ENCODE data around the gene KDM5B.
"Not testable (repeated sequence)": the region's sequence is repeated elsewhere in the genome, so short reads cannot be mapped to it uniquely, and the experiment has no call there.

KDM5B gene

DNA sequence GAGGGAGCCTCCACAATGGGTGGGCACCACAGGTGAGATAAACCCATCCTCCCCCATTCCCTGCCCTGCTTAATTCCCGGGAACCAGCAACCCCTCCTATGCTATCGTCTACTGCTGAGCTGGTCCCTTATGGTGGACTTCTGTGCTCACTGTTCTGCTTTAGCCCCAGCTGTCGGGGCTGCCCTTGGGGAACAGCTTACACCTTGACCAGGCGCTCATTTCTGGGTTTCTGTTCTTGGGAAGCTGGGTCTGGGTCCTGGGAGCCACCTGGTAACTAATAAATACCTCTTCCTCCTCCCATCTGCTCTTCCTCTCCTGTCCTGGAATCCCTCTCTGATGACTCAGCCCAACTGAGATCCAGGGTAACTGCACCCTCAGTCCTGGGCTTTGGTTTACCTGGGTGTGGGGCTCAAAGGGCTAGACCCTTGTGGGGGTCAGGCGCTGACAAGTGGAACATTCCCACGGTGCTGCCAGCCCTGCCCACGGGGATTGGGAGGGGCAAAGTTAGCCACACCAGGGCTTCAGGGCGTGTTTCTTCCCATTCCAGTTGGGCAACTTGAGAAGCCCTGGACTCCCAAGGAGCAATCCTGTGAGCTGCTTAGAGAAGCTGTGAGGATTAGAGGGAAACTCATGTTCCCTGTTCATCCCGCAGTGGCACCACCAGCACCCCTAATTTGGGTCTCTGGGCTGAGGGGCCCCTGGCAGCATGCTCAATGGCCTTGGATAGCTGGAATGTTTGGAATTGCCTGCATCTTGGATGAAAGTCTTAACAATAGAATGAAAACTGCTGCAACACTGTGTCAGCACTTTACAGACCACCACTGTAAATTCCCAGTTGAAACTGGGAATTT lies 4.2 kb upstream of the KDM5B start:
- no peak for DNase-seq (ENCODE audit: low spot score)

GRCh38 chr1:202811296-202812175 lies 3.3 kb upstream of the KDM5B start:
- DNase-seq (ENCODE audit: low spot score), result peak; percentile 33

- DNase-seq (ENCODE audit: low spot score), result peak; percentile 98
These were observed 2.5 kb upstream of the KDM5B start, which contains the start of gene PCAT6 for GRCh38 chr1:202810615-202811295. TSS of gene PCAT6 (plus strand) at chr1:202810954.

- DNase-seq (ENCODE audit: low spot score), result no peak
These were observed 2.0 kb upstream of the KDM5B start for GRCh38 chr1:202810193-202810614.

DNA sequence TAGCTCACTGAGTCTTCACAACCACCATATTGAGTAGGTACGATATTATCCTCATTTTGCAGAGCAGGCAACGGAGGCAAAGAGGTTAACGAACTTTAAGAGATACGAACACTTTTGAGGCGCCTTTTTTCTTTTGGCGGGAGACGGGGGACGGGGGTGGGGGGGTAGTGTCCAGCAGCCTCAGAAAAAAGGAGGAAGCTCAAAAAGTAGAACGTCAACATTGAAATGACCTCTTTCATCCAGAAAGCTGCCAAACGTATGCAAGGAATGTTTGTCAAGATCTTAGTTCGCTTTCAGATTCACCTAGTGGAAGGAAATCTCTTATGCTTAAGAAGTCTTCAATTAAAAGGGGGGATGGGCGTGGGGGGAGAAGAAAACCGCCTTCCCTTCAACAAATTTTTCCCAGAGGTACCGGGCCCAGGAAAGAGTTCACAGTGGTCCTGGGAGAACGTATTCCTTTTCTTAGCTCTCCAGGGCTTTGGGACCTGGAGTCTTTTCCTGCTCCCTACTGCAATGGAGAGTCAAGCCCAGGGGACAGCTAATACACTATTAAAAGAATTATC lies 1.5 kb upstream of the KDM5B start:
- no peak for DNase-seq (ENCODE audit: low spot score)

DNA sequence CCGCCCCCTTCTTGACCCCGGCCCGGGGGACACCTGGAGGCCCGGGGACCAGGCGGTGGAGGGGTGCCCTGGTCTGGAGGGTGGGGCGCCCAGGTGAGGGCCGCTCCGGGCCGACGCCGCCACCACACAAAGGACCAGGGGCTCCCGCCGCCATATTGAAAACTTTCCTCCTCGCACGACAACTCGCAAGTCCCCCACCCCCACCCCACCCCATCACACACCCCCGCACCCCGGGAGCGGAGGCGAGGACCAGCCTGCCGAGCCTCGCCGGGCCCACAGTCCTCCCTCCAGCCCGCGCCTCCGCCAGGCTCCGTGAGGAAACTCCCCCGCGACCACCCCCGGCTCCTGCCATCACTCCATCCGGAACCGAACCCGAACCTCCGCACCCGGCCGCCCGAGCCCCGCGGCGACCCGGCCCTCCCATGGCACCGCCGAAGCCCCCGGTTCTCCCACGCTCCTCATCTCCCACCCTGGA lies 733 bp downstream of the KDM5B start:
- peak; percentile 64 for DNase-seq (ENCODE audit: low spot score)

DNA sequence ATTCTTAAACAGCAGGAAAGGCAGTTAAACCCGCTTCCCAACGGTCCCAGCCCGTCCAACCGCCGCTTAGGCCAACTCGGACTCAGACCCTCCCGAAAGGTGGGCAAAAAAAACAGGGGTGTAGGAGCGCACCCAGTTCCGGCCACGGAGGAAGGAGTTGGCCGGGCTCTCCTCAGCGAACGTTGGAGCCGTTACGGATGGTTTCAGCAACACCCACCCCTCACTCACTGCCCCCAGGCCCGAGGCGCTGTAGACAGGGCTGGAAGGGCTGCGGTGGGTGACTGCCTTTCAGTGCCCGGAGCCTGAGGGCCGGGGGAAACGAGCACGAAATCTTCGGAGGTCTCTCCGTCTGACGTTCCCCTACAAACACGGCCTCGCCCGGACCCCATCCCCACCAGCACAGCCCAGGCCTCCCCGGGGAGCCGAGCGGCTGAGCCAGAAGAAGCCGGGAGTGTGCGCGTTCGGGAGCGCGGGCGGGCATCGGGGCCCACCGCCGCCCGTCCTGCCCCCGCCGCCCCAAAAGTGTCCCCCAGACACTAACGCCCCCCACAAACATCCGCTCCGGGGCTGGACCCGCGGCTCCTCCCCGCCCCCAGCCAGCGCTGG lies 1.3 kb downstream of the KDM5B start:
- peak; percentile 22 for DNase-seq (ENCODE audit: low spot score)

DNA sequence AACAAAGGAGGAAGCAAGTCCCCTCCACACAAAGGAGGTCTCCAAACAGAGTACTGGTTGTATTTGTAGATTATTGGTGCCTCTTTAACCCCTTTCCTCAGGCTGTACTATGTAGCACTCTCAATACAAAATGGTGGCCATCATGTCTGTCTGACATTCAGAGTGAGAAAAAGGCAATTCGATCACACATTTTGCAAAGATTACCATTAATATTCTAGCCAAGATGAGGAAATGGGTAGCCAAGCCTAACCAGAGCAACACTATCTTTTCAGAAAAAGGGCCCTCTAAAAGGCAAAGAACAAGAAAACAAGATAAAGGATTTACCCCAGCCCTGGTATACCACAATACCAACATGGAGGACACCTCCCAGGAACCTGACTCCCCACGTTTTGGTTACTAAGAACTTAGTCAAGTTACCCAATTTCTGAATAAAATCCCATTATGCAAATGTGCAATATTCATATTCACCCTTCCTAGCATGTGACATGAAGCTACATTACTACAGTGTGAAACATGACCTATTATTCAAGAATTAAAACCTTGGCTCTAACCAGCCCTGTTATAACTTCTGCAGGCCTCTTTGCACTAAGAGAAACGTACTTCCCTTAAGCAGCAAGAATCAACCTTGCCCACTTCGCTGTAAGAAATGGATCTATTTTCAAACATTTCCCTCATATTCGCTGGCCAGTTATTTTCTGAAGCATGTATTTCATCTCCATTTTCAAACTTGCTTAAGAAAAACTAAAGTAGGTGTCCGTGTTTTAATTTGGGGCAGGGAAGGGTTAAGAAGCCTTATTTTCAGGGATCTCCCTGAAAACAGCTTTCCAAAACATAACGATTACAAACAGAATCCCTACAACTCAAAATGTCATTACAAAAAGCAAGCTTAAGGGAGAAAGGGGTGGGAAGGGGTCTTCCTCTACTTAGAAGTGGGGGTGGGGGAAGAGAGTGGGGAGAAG lies 2.1 kb downstream of the KDM5B start:
- DNase-seq (ENCODE audit: low spot score), result no peak

GRCh38 chr1:202804126-202804525 lies 4.1 kb downstream of the KDM5B start:
- DNase-seq (ENCODE audit: low spot score), result no peak

GRCh38 chr1:202802998-202803932 lies 5.0 kb downstream of the KDM5B start:
- peak; percentile 29 for DNase-seq (ENCODE audit: low spot score)

- no peak for DNase-seq (ENCODE audit: low spot score)
These were observed 6.2 kb downstream of the KDM5B start for GRCh38 chr1:202802034-202802433.

- no peak for DNase-seq (ENCODE audit: low spot score)
These were observed 7.0 kb downstream of the KDM5B start for GRCh38 chr1:202801175-202801574.

DNA sequence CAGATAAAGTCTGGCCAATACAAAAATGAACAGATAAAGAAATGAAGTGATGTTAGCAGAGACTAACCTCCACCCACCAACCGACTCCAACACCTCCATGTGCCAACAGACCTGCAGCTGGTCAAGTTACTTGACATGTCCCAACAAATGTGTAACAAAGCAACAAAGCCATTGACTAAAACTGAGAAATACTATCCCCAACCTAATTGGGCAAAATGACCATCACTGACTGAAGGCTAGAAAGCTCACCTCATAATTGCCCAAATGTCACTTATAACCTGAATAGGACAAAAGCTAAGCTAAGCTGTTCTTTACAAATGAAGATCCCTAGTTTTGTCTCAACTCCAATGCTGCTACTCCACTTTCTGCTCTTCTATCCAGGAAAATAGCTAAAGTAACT lies 7.5 kb downstream of the KDM5B start:
- no peak for DNase-seq (ENCODE audit: low spot score)

DNA sequence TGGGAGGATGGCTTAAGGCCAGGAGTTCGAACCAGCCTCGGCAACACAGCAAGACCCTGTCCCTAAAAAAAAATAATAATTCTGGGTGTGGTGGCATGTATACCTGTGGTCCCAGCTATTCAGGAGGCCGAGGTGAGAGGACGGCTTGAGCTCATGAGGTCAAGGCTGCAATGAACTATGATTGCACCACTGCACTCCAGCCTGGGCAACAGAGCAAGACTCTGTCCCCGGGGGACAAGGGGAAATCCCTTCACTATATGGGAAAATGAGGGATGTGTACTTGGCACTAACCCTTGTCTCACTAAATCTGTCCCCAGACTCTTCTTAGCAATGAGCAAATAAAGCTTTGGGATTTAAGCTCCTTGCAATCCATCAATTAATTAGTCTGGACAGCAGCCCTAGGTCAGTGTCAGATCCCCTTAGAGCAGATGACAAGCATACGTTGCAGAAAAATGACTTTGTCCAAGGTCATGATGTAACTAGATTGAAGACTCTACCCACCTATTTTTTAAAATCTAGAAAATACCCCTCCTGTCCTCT lies 9.4 kb downstream of the KDM5B start:
- DNase-seq (ENCODE audit: low spot score), result no peak

DNA sequence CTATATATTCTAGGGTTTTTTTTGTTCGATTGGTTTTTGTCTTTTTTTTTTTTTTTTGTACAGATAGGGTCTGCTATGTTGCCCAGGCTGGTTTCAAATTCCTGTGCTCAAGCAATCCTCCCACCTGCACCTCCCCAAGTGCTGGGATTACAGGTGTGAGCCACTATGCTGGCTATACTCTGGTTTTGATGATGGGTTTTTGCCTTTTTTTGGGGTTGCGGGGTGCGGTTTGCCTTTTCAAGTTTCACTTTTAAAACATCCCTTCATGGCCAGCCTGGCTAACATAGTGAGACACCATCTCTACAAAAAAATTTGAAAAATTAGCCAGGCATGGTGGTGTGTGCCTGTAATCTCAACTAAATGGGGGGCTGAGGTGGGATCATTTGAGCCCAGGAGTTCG lies 10.0 kb downstream of the KDM5B start:
- no peak for DNase-seq (ENCODE audit: low spot score)

DNA sequence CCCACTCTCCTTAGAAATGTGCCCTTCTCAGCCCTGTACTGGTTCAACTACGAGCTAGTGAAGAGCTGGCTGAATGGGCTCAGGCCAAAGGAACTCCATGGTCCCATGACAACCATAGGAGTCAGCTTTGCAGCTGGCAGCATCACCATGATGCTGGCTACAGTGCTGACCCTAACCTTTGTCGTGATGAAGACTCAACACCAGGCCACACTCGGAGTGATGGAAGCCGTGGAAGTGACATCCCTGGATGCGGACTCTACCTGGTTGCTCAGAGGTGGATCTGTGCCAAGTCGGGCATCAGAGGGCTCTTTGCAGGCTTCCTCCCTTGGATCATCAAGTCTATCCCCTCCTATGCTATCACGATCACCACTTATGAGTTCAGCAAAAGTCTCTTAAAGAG lies 11.6 kb downstream of the KDM5B start:
- no peak for DNase-seq (ENCODE audit: low spot score)

DNA sequence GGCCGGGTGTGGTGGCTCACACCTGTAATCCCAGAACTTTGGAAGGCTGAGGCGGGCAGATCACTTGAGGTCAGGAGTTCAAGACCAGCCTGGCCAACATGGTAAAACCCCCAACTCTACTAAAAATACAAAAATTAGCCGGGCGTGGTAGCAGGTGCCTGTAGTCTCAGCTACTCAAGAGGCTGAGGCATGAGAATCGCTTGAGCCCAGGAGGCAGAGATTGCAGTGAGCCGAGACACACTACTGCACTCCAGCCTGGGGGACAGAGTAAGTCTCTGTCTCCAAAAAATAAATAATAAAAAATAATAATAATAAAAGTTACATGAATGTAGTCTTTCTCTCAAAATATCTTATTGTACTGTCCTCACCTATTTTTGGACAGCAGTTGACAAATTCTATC lies 13.3 kb downstream of the KDM5B start:
- DNase-seq (ENCODE audit: low spot score), result not testable (repeated sequence)

DNA sequence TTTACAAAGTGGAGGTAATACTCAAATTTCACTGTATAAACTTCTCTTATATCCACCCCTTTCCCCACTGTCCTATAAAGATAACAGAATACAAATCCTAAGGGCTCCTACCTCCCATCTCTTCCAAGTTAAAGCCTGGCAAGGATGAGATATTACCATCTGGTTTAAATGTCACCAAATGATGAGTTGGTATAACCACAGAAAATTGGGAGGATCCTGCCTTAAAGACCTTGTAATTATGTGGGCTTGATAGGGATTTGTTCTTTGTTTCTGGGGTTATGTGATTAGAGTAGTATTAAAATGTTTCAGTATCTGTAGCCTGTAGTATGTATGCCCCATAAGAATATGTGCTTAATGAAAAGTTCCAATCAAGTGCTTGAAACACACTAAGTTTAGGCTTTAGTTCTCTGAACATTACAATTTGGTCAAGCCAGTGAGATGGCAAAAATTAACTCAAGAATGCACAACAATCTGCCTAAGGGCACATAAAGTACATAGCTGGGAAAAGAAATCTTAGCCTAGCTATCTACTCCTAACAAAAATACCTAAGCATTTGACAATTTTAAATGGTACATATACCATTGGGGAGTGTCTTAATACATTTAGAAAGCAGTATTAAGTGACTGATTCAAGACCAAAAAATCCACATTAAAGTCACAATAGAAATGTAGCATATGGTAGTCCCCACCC lies 14.0 kb downstream of the KDM5B start:
- DNase-seq (ENCODE audit: low spot score), result no peak
